ENCODE data around the gene CCDC74B. TPM values are rescaled to one million over a fixed set of nuclear protein-coding genes. Genes with fewer than 3 reads are reported as not detected.
"Not testable (repeated sequence)": the region's sequence is repeated elsewhere in the genome, so short reads cannot be mapped to it uniquely, and the experiment has no call there.

CCDC74B gene
- total and polyA plus RNA-seq, 5 donors from 2014 or later, result not detected

DNA sequence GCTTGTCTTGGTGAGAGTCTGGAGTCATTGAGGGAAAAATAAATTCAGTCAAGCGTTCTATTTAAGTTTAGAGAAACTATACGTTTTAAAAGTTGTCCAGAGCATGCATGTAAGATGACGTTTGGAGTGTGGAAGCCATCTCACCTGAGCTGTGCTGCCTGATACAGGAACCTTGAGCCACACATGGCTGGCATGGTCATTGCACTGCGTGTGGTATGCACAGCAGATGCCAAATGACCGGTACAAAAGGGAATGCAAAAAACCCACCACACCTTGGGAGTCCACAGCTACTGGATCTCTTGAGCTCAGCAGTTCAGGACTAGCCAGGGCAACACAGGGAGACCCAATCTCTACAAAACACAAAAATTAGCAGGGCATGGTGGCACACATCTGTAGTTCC lies 41.5 kb upstream of the CCDC74B start:
- H3K9me3 ChIP-seq (ENCODE audit: control insufficient read depth in 2 of 2, low read length in 2 of 2), result no peaks in the 10 kb centered on the region
- Mint-ChIP-seq H3K4me1 (peaks cover 0 to 25% (median 9%) of the 10 kb centered on the region in 4 donors), H3K4me3 (peak overlapping the region in 2 of 4 donors; percentile 38 to 43), H3K9me3 (no peaks in the 10 kb centered on the region), H3K36me3 (peaks cover 3% of the 10 kb centered on the region), H3K27me3 (peaks cover 6% of the 10 kb centered on the region), H3K27ac (peak overlapping the region in 1 of 3 donors; percentile 5)
- DNase-seq (no peak), ATAC-seq (ENCODE audit: low read depth in 2 of 2) (no peak)
- no peak overlapping the region for H3K27ac ChIP-seq (ENCODE audit: insufficient read depth, low read length, poor library complexity, severe bottlenecking)
- no peak overlapping the region for H3K4me3 ChIP-seq (ENCODE audit: low read depth, low read length)
- H3K27me3 ChIP-seq (ENCODE audit: control insufficient read depth, insufficient read depth, low read length), result no peaks in the 10 kb centered on the region
- H3K36me3 ChIP-seq (ENCODE audit: control insufficient read depth, insufficient read depth, low read length), result no peaks in the 10 kb centered on the region
- peaks cover 10% of the 10 kb centered on the region for H3K4me1 ChIP-seq (ENCODE audit: control insufficient read depth, insufficient read depth, low read length, poor library complexity, severe bottlenecking)

GRCh38 chr2:130185896-130186295 lies 41.0 kb upstream of the CCDC74B start:
- Histone ChIP-seq H3K27me3 (ENCODE audit: control insufficient read depth, insufficient read depth, low read length) (no peaks in the 10 kb centered on the region), H3K4me3 (ENCODE audit: low read depth, low read length) (no peak overlapping the region), H3K9me3 (ENCODE audit: control insufficient read depth in 2 of 2, low read length in 2 of 2) (no peaks in the 10 kb centered on the region), H3K27ac (ENCODE audit: insufficient read depth, low read length, poor library complexity, severe bottlenecking) (no peak overlapping the region), H3K36me3 (ENCODE audit: control insufficient read depth, insufficient read depth, low read length) (no peaks in the 10 kb centered on the region), H3K4me1 (ENCODE audit: control insufficient read depth, insufficient read depth, low read length, poor library complexity, severe bottlenecking) (peaks cover 13% of the 10 kb centered on the region)
- H3K36me3 Mint-ChIP-seq, result no peaks in the 10 kb centered on the region
- H3K27me3 Mint-ChIP-seq, result peaks cover 8% of the 10 kb centered on the region
- H3K9me3 Mint-ChIP-seq, result no peaks in the 10 kb centered on the region
- ATAC-seq (ENCODE audit: low read depth in 2 of 2) (no peak), DNase-seq (no peak)
- H3K27ac Mint-ChIP-seq, result peak overlapping the region in 2 of 3 donors; percentile 5 to 32
- peaks cover 0 to 28% (median 12%) of the 10 kb centered on the region in 4 donors for H3K4me1 Mint-ChIP-seq
- peak overlapping the region; percentile 13 to 58 (median 41) for H3K4me3 Mint-ChIP-seq

GRCh38 chr2:130185436-130185835 lies 40.5 kb upstream of the CCDC74B start:
- DNase-seq (no peak), ATAC-seq (ENCODE audit: low read depth in 2 of 2) (no peak)
- no peak overlapping the region for H3K4me3 ChIP-seq (ENCODE audit: low read depth, low read length)
- no peaks in the 10 kb centered on the region for H3K36me3 ChIP-seq (ENCODE audit: control insufficient read depth, insufficient read depth, low read length)
- peaks cover 8% of the 10 kb centered on the region for H3K27me3 Mint-ChIP-seq
- H3K27me3 ChIP-seq (ENCODE audit: control insufficient read depth, insufficient read depth, low read length), result no peaks in the 10 kb centered on the region
- H3K9me3 Mint-ChIP-seq, result no peaks in the 10 kb centered on the region
- peak overlapping the region in 3 of 4 donors; percentile 38 to 58 (median 44) for H3K4me3 Mint-ChIP-seq
- H3K27ac ChIP-seq (ENCODE audit: insufficient read depth, low read length, poor library complexity, severe bottlenecking), result no peak overlapping the region
- peaks cover 0 to 32% (median 14%) of the 10 kb centered on the region in 4 donors for H3K4me1 Mint-ChIP-seq
- no peaks in the 10 kb centered on the region for H3K36me3 Mint-ChIP-seq
- H3K9me3 ChIP-seq (ENCODE audit: control insufficient read depth in 2 of 2, low read length in 2 of 2), result no peaks in the 10 kb centered on the region
- peak overlapping the region in 2 of 3 donors; percentile 32 to 43 for H3K27ac Mint-ChIP-seq
- peaks cover 17% of the 10 kb centered on the region for H3K4me1 ChIP-seq (ENCODE audit: control insufficient read depth, insufficient read depth, low read length, poor library complexity, severe bottlenecking)

GRCh38 chr2:130183512-130184373 lies 38.8 kb upstream of the CCDC74B start:
- H3K36me3 ChIP-seq (ENCODE audit: control insufficient read depth, insufficient read depth, low read length), result no peaks in the 10 kb centered on the region
- no peaks in the 10 kb centered on the region for H3K27me3 ChIP-seq (ENCODE audit: control insufficient read depth, insufficient read depth, low read length)
- no peaks in the 10 kb centered on the region for H3K9me3 ChIP-seq (ENCODE audit: control insufficient read depth in 2 of 2, low read length in 2 of 2)
- H3K4me1 Mint-ChIP-seq, result peaks cover 0 to 41% (median 14%) of the 10 kb centered on the region in 4 donors
- ATAC-seq (ENCODE audit: low read depth in 2 of 2), result no peak
- H3K27me3 Mint-ChIP-seq, result peaks cover 8% of the 10 kb centered on the region
- H3K27ac Mint-ChIP-seq, result peak overlapping the region; percentile 67 to 84 (median 69)
- H3K4me1 ChIP-seq (ENCODE audit: control insufficient read depth, insufficient read depth, low read length, poor library complexity, severe bottlenecking), result peaks cover 20% of the 10 kb centered on the region
- DNase-seq, result no peak
- no peaks in the 10 kb centered on the region for H3K9me3 Mint-ChIP-seq
- H3K36me3 Mint-ChIP-seq, result no peaks in the 10 kb centered on the region
- no peak overlapping the region for H3K27ac ChIP-seq (ENCODE audit: insufficient read depth, low read length, poor library complexity, severe bottlenecking)
- peak overlapping the region; percentile 80 to 89 (median 82) for H3K4me3 Mint-ChIP-seq
- no peak overlapping the region for H3K4me3 ChIP-seq (ENCODE audit: low read depth, low read length)

GRCh38 chr2:130182826-130183511 lies 38.1 kb upstream of the CCDC74B start:
- H3K27me3 ChIP-seq (ENCODE audit: control insufficient read depth, insufficient read depth, low read length); ATAC-seq (ENCODE audit: low read depth in 2 of 2); H3K27me3 Mint-ChIP-seq; H3K36me3 ChIP-seq (ENCODE audit: control insufficient read depth, insufficient read depth, low read length); H3K9me3 ChIP-seq (ENCODE audit: control insufficient read depth in 2 of 2, low read length in 2 of 2); DNase-seq; H3K36me3 Mint-ChIP-seq; H3K9me3 Mint-ChIP-seq: not testable (repeated sequence)
- Mint-ChIP-seq H3K27ac (peak overlapping the region in 2 of 3 donors; percentile 67 to 78), H3K4me3 (peak overlapping the region; percentile 43 to 84 (median 80)), H3K4me1 (peaks cover 0 to 45% (median 17%) of the 10 kb centered on the region in 4 donors)
- Histone ChIP-seq H3K4me3 (ENCODE audit: low read depth, low read length) (peak overlapping the region; percentile 53), H3K27ac (ENCODE audit: insufficient read depth, low read length, poor library complexity, severe bottlenecking) (peak overlapping the region; percentile 23), H3K4me1 (ENCODE audit: control insufficient read depth, insufficient read depth, low read length, poor library complexity, severe bottlenecking) (peaks cover 20% of the 10 kb centered on the region)

- peak within 1 kb of the TSS; percentile 91 to 99 (median 96) for H3K4me3 Mint-ChIP-seq
- ATAC-seq (ENCODE audit: low read depth in 2 of 2), result peak; percentile 86
- H3K4me1 Mint-ChIP-seq, result peaks cover 0 to 46% (median 22%) of the 10 kb centered on the region in 4 donors
- Histone ChIP-seq H3K4me1 (ENCODE audit: control insufficient read depth, insufficient read depth, low read length, poor library complexity, severe bottlenecking) (peaks cover 20% of the 10 kb centered on the region), H3K4me3 (ENCODE audit: low read depth, low read length) (peak within 1 kb of the TSS; percentile 83), H3K27ac (ENCODE audit: insufficient read depth, low read length, poor library complexity, severe bottlenecking) (peak within 1 kb of the TSS; percentile 93)
- not testable (repeated sequence) for H3K36me3 ChIP-seq (ENCODE audit: control insufficient read depth, insufficient read depth, low read length); H3K27me3 Mint-ChIP-seq; H3K9me3 Mint-ChIP-seq; H3K9me3 ChIP-seq (ENCODE audit: control insufficient read depth in 2 of 2, low read length in 2 of 2); H3K36me3 Mint-ChIP-seq; H3K27me3 ChIP-seq (ENCODE audit: control insufficient read depth, insufficient read depth, low read length)
- peak; percentile 85 to 93 (median 92) for DNase-seq
- peak within 1 kb of the TSS; percentile 82 to 97 (median 93) for H3K27ac Mint-ChIP-seq
Observed at GRCh38 chr2:130181880-130182682, 37.2 kb upstream of the CCDC74B start, which contains the start of gene MZT2B. Gene MZT2B (plus strand): TSS chr2:130182262. CDS start chr2:130182283, 21 bp downstream.

DNA sequence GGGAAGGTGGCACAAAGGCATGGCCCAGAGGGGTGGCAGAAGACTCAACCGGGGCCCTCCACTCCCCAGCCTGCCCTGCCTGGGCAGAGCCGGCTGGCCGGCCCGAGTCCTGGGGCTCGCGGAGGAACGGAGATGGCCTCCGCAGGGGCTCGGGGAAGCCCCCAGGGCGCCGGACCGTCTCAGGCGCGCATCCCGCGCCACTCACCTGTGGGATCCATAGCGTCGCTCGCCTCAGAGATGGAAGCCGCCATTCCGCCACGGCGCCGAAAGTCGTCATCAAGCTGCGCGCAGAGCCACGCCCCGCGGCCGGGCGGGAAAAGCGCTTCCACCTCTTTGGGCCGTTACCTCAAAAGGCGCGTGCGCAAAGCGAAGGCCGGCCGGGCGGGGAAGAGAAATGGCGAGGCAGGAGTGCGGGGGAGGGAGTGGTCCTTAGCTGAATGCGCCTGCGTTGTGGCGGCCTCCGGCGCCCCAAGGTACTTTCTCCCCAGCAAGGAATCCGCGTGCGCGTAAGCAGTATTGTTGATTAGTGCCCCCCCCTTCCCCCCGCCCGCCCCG lies 36.5 kb upstream of the CCDC74B start, which contains the start of gene SMPD4:
Gene SMPD4, minus strand, starts transcription at position 278 of the 555 bp plus-strand sequence. CDS start 5,010 bp downstream, outside the sequence.
- peaks cover 8% of the 10 kb centered on the region for H3K27me3 Mint-ChIP-seq
- peaks cover 0 to 46% (median 22%) of the 10 kb centered on the region in 4 donors for H3K4me1 Mint-ChIP-seq
- DNase-seq (peak; percentile 95 to 98 (median 98)), ATAC-seq (ENCODE audit: low read depth in 2 of 2) (peak; percentile 66 to 69)
- H3K36me3 Mint-ChIP-seq, result no peaks in the 10 kb centered on the region
- peak within 1 kb of the TSS; percentile 83 for H3K4me3 ChIP-seq (ENCODE audit: low read depth, low read length)
- peaks cover 3% of the 10 kb centered on the region for H3K36me3 ChIP-seq (ENCODE audit: control insufficient read depth, insufficient read depth, low read length)
- H3K4me3 Mint-ChIP-seq, result peak within 1 kb of the TSS; percentile 91 to 99 (median 96)
- H3K9me3 Mint-ChIP-seq, result no peaks in the 10 kb centered on the region
- peak within 1 kb of the TSS; percentile 82 to 97 (median 93) for H3K27ac Mint-ChIP-seq
- H3K27me3 ChIP-seq (ENCODE audit: control insufficient read depth, insufficient read depth, low read length), result no peaks in the 10 kb centered on the region
- H3K27ac ChIP-seq (ENCODE audit: insufficient read depth, low read length, poor library complexity, severe bottlenecking), result peak within 1 kb of the TSS; percentile 93
- H3K9me3 ChIP-seq (ENCODE audit: control insufficient read depth in 2 of 2, low read length in 2 of 2), result no peaks in the 10 kb centered on the region
- peaks cover 20% of the 10 kb centered on the region for H3K4me1 ChIP-seq (ENCODE audit: control insufficient read depth, insufficient read depth, low read length, poor library complexity, severe bottlenecking)
